ENCODE data around the gene MAPK7. TPM values are rescaled to one million over a fixed set of nuclear protein-coding genes. Genes with fewer than 3 reads are reported as not detected.
A peak's percentile ranks its signal among the peaks of the same experiment; 100 is the strongest.
"Not testable (repeated sequence)": the region's sequence is repeated elsewhere in the genome, so short reads cannot be mapped to it uniquely, and the experiment has no call there.

Gene MAPK7
- total RNA-seq, 1 donor = 16.0 TPM

GRCh38 chr17:19348081-19348650 is 30.1 kb upstream of the MAPK7 start:
- H3K4me3 ChIP-seq (ENCODE audit: low read length) = no peak overlapping the region
- H3K9me3 ChIP-seq (ENCODE audit: low read depth, low read length) = no peaks in the 10 kb centered on the region
- H3K4me1 ChIP-seq (ENCODE audit: insufficient read depth, low read length) = no peaks in the 10 kb centered on the region
- no peaks in the 10 kb centered on the region for H3K27me3 ChIP-seq (ENCODE audit: insufficient read depth, low read length)

GRCh38 chr17:19348806-19349205 is 29.5 kb upstream of the MAPK7 start:
- Histone ChIP-seq H3K9me3 (ENCODE audit: low read depth, low read length) (no peaks in the 10 kb centered on the region), H3K4me3 (ENCODE audit: low read length) (no peak overlapping the region), H3K27me3 (ENCODE audit: insufficient read depth, low read length) (no peaks in the 10 kb centered on the region), H3K4me1 (ENCODE audit: insufficient read depth, low read length) (no peaks in the 10 kb centered on the region)

GRCh38 chr17:19353401-19353800 is 24.9 kb upstream of the MAPK7 start:
- not testable (repeated sequence) for H3K4me3 ChIP-seq (ENCODE audit: low read length); H3K9me3 ChIP-seq (ENCODE audit: low read depth, low read length); H3K4me1 ChIP-seq (ENCODE audit: insufficient read depth, low read length); H3K27me3 ChIP-seq (ENCODE audit: insufficient read depth, low read length)

DNA sequence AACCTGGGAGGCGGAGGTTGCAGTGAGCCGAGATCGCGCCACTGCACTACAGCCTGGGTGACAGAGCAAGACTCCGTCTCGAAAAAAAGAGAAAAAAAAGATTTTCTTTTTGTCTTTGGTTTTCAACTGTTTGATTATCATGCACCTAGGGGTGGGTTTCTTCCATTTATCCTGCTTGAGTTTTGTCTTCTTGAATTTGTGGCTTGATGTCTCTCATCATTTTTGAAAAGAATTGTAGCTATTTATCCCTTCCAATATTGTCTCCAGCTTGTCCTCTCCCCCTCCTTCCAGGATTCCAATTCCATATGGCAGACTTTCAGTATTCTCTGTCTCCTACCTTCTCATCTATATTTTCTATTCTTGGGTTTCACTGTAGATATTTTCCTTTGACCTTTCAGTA is 23.6 kb upstream of the MAPK7 start:
- no peaks in the 10 kb centered on the region for H3K9me3 ChIP-seq (ENCODE audit: low read depth, low read length)
- no peaks in the 10 kb centered on the region for H3K4me1 ChIP-seq (ENCODE audit: insufficient read depth, low read length)
- H3K4me3 ChIP-seq (ENCODE audit: low read length) = no peak overlapping the region
- H3K27me3 ChIP-seq (ENCODE audit: insufficient read depth, low read length) = no peaks in the 10 kb centered on the region

- Histone ChIP-seq H3K4me1 (ENCODE audit: insufficient read depth, low read length) (peaks cover 7% of the 10 kb centered on the region), H3K4me3 (ENCODE audit: low read length) (no peak overlapping the region), H3K9me3 (ENCODE audit: low read depth, low read length) (no peaks in the 10 kb centered on the region), H3K27me3 (ENCODE audit: insufficient read depth, low read length) (no peaks in the 10 kb centered on the region)
These were observed 20.9 kb upstream of the MAPK7 start for GRCh38 chr17:19357351-19357750.

DNA sequence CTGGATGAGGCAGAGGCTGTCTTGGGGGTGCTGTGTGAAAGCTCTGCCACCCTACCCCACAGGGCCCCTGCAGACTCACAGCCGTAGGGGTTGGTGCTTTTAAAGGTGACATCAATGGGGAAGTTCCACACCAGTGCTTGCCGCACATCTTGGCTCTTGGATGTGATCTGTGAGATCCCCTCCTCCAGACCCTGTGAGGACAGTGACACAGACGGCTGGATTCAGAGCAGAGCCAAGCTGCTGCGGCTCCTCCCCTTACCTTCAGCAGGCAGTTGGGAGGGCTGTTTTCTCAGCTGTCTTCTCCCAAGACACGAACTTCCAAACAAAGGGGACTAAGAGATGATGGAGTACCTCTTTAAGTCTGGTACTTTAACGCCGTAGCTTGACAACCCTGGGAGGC is 20.5 kb upstream of the MAPK7 start:
- H3K4me1 ChIP-seq (ENCODE audit: insufficient read depth, low read length) = peaks cover 8% of the 10 kb centered on the region
- H3K27me3 ChIP-seq (ENCODE audit: insufficient read depth, low read length) = no peaks in the 10 kb centered on the region
- H3K4me3 ChIP-seq (ENCODE audit: low read length) = no peak overlapping the region
- H3K9me3 ChIP-seq (ENCODE audit: low read depth, low read length) = no peaks in the 10 kb centered on the region

DNA sequence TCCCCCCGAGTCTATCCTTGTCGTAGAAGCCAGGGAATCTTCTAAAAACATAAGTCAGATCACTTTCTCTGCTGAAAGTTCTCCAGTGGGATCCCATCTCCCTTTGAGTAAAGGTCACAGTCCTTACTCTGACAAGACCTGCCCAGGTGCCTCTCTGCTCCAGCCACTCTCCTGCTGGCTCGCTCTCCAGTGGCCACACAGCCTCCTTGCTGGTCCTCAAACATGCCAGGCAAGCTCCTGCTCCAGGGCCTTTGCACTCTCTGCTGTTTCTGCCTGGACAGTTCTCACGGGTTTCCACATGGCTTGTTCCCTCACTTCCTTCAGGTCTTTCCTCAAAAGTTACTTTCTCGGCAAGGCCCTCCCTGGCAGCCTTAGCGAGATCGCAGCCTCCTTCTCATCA is 19.1 kb upstream of the MAPK7 start:
- H3K27me3 ChIP-seq (ENCODE audit: insufficient read depth, low read length) = no peaks in the 10 kb centered on the region
- H3K4me1 ChIP-seq (ENCODE audit: insufficient read depth, low read length) = peaks cover 15% of the 10 kb centered on the region
- no peak overlapping the region for H3K4me3 ChIP-seq (ENCODE audit: low read length)
- H3K9me3 ChIP-seq (ENCODE audit: low read depth, low read length) = no peaks in the 10 kb centered on the region

DNA sequence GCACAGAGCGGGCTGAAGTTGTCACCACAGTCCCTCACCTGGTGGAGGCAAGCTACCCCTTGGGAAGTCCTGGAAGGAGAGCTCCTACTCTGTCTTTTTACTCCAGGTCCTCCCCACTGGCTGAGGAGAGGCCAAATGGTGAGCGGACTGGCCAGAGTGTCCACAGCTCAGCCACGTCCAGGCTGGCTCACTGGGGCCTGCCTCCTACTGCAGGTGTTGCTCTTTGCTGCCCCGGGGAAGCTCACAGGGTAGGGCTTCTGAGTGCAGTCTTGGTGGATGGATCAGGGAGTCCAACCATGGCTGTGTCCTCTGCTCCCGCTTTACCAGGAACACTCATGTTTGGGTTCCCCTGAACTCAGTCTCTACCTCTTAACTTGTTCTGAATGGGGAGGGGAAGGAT is 18.4 kb upstream of the MAPK7 start:
- H3K4me1 ChIP-seq (ENCODE audit: insufficient read depth, low read length) = peaks cover 15% of the 10 kb centered on the region
- H3K27me3 ChIP-seq (ENCODE audit: insufficient read depth, low read length) = no peaks in the 10 kb centered on the region
- no peaks in the 10 kb centered on the region for H3K9me3 ChIP-seq (ENCODE audit: low read depth, low read length)
- H3K4me3 ChIP-seq (ENCODE audit: low read length) = no peak overlapping the region

DNA sequence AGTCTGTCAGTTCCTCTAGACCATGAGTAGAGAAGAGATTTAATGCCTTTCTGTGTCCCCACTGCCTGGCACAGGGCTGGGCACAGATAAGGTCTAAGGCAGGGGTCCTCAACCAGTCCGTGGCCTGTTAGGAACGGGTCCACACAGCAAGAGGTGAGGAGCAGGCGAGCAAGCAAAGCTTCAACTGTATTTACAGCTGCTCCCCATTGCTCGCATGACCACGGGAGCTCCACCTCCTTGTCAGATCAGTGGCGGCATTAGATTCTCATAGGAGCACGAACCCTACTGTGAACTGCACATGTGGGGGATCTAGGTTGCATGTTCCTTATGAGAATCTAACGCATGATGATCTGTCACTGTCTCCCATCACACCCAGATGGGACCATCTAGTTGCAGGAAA is 17.5 kb upstream of the MAPK7 start:
- Histone ChIP-seq H3K4me1 (ENCODE audit: insufficient read depth, low read length) (peaks cover 15% of the 10 kb centered on the region), H3K4me3 (ENCODE audit: low read length) (no peak overlapping the region), H3K9me3 (ENCODE audit: low read depth, low read length) (no peaks in the 10 kb centered on the region), H3K27me3 (ENCODE audit: insufficient read depth, low read length) (no peaks in the 10 kb centered on the region)

DNA sequence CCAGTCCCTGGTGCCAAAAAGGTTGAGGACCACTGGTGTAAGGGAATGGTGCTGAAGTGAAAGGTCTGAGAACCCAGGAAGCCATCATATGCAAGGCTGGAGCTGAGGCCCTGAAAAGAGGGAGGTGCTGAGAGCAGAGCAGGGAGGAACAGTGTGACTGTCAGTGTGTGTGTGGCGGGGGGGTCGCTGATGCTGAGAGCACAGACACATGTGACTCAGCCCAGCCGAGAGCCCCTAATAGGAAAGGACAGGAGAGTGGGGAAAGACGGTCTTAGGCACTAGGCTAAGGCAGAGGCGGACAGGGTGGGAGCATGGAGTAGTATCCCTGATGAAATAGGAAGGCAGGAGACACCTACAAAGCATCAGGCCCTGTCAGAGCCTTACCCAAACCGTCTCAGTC is 17.0 kb upstream of the MAPK7 start:
- H3K9me3 ChIP-seq (ENCODE audit: low read depth, low read length) = no peaks in the 10 kb centered on the region

DNA sequence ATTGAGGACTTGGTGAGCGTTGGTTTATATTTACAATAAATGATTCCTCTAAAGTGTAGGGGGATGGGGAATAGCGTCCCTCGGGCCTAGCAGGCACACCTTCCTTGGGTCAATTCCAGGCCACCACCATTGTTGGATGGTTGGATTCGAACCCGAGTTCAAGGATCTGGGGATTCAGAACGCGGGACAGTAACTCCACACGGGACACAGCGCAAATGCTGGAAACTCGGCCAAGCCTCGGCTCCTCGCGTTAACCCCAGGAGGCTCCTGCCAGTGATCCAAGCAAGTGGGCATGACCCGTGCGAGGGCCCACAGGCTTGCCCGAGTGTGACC is 16.4 kb upstream of the MAPK7 start:
- H3K4me1 ChIP-seq (ENCODE audit: insufficient read depth, low read length) = peaks cover 15% of the 10 kb centered on the region
- H3K9me3 ChIP-seq (ENCODE audit: low read depth, low read length) = no peaks in the 10 kb centered on the region
- no peaks in the 10 kb centered on the region for H3K27me3 ChIP-seq (ENCODE audit: insufficient read depth, low read length)
- peak overlapping the region; percentile 39 for H3K4me3 ChIP-seq (ENCODE audit: low read length)

More for the DNA sequence above, 17.0 kb upstream of the MAPK7 start:
- Histone ChIP-seq H3K27me3 (ENCODE audit: insufficient read depth, low read length) (no peaks in the 10 kb centered on the region), H3K4me1 (ENCODE audit: insufficient read depth, low read length) (peaks cover 15% of the 10 kb centered on the region), H3K4me3 (ENCODE audit: low read length) (no peak overlapping the region)

- Histone ChIP-seq H3K4me3 (ENCODE audit: low read length) (peak within 1 kb of the TSS; percentile 39), H3K4me1 (ENCODE audit: insufficient read depth, low read length) (peaks cover 15% of the 10 kb centered on the region), H3K27me3 (ENCODE audit: insufficient read depth, low read length) (no peaks in the 10 kb centered on the region), H3K9me3 (ENCODE audit: low read depth, low read length) (no peaks in the 10 kb centered on the region)
These were observed 15.8 kb upstream of the MAPK7 start, which contains the start of gene B9D1 for GRCh38 chr17:19362277-19363113. Gene B9D1, minus strand, starts transcription at chr17:19362723. Its CDS starts 154 bp downstream, at chr17:19362569.

- H3K9me3 ChIP-seq (ENCODE audit: low read depth, low read length) = no peaks in the 10 kb centered on the region
- peak overlapping the region; percentile 39 for H3K4me3 ChIP-seq (ENCODE audit: low read length)
- H3K4me1 ChIP-seq (ENCODE audit: insufficient read depth, low read length) = peaks cover 18% of the 10 kb centered on the region
These were observed 15.2 kb upstream of the MAPK7 start for GRCh38 chr17:19363114-19363438.

GRCh38 chr17:19363460-19364035 is 14.8 kb upstream of the MAPK7 start:
- Histone ChIP-seq H3K27me3 (ENCODE audit: insufficient read depth, low read length) (no peaks in the 10 kb centered on the region), H3K4me1 (ENCODE audit: insufficient read depth, low read length) (peaks cover 22% of the 10 kb centered on the region), H3K9me3 (ENCODE audit: low read depth, low read length) (no peaks in the 10 kb centered on the region), H3K4me3 (ENCODE audit: low read length) (no peak overlapping the region)

More at GRCh38 chr17:19363114-19363438, 15.2 kb upstream of the MAPK7 start:
- no peaks in the 10 kb centered on the region for H3K27me3 ChIP-seq (ENCODE audit: insufficient read depth, low read length)

- H3K4me3 ChIP-seq (ENCODE audit: low read length) = no peak overlapping the region
- peaks cover 35% of the 10 kb centered on the region for H3K4me1 ChIP-seq (ENCODE audit: insufficient read depth, low read length)
- no peaks in the 10 kb centered on the region for H3K9me3 ChIP-seq (ENCODE audit: low read depth, low read length)
- no peaks in the 10 kb centered on the region for H3K27me3 ChIP-seq (ENCODE audit: insufficient read depth, low read length)
These were observed 13.4 kb upstream of the MAPK7 start for GRCh38 chr17:19364699-19365498.
